ENCODE data around the gene OR8U1. TPM values are rescaled to one million over a fixed set of nuclear protein-coding genes. Genes with fewer than 3 reads are reported as not detected.

OR8U1 gene
- total RNA-seq (2021; fragmentation: NEBNext Ultra II Directional; extraction: Animal tissue kit (Norgen Biotek cat#: 25700)) (not detected in 2 replicates), polyA plus RNA-seq (2011; rRNA removed) (not detected in 2 replicates), polyA minus RNA-seq (2011; rRNA and poly(A)+ RNA removed) (not detected in 2 replicates)
- not detected for polyA plus RNA-seq (2011; cell fraction: cytosol; rRNA removed)
- polyA plus RNA-seq (2011; cell fraction: nucleus; rRNA removed), result not detected
- polyA plus RNA-seq (2012, experiment 1 of 2), result not detected in 4 replicates
- not detected for polyA plus RNA-seq (2012, experiment 2 of 2)
- not detected for polyA plus RNA-seq (2013, experiment 1 of 2)
- not detected for polyA plus RNA-seq (2013, experiment 2 of 2)
- not detected for polyA minus RNA-seq (2011; cell fraction: cytosol; rRNA and poly(A)+ RNA removed)
- polyA minus RNA-seq (2011; cell fraction: nucleus; rRNA and poly(A)+ RNA removed), result not detected
- long read RNA-seq, experiment 1, result 0 reads
- long read RNA-seq, experiment 2, result 0 reads

DNA sequence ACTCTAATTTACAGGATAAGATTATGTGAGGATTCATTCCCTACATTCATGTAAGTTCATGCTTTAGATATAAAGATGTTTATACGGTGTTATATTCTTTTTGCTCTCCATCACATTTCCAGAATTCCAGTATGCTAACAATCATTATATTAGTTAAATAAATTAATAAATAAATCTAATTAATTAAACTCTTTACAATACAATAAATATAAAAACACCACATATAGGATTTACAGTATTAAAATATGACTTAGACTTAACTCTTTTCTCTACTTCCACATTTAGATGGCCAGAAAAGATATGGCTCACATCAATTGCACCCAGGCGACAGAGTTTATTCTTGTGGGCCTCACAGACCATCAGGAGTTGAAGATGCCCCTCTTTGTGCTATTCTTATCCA is at the start of gene OR8U1:
OR8U1 (plus strand) TSS at position 301 of the 400 bp plus-strand sequence; CDS start at position 301, 0 bp downstream.
- Histone ChIP-seq H2BK12ac (ENCODE audit: low read depth, low read length) (no peak within 1 kb of the TSS), H3K4me2 (ENCODE audit: insufficient read depth in 1 of 2, low read depth in 2 of 2, low read length in 2 of 2) (no peak within 1 kb of the TSS), H4K5ac (ENCODE audit: insufficient read length, low read depth, low read length) (no peak within 1 kb of the TSS), H3K4me1 (replicated peaks in 1 of 4; ENCODE audit: control insufficient read depth in 3 of 4, insufficient read depth in 4 of 4, low read length in 3 of 4) (no peaks in the 10 kb centered on the region), H2AFZ (ENCODE audit: low read length) (peak within 1 kb of the TSS; percentile 54), H3K27ac (ENCODE audit: low read depth, low read length) (no peak within 1 kb of the TSS), H3K23ac (ENCODE audit: insufficient read length) (no peak within 1 kb of the TSS), H4K20me1 (replicated peaks in 1 of 2; ENCODE audit: control insufficient read depth in 1 of 2, insufficient read depth in 2 of 2, low read length in 2 of 2) (no peaks in the 10 kb centered on the region), H2BK15ac (ENCODE audit: low read length) (no peak within 1 kb of the TSS), H3K27me3 (replicated peaks in 1 of 4; ENCODE audit: control insufficient read depth in 3 of 4, extremely low read depth in 1 of 4, insufficient read depth in 3 of 4, low read length in 3 of 4) (no peaks in the 10 kb centered on the region), H3K9me3 (ENCODE audit: insufficient read depth in 2 of 2, low read depth in 1 of 2, low read length in 1 of 2) (no peaks in the 10 kb centered on the region), H3K9ac (replicated peaks in 1 of 4; ENCODE audit: extremely low read depth in 1 of 4, low read depth in 3 of 4, low read length in 3 of 4) (no peak within 1 kb of the TSS), H3K4me3 (ENCODE audit: extremely low read depth in 1 of 4, insufficient read depth in 2 of 4, low read depth in 3 of 4, low read length in 4 of 4) (no peak within 1 kb of the TSS), H3K14ac (ENCODE audit: insufficient read length) (no peak within 1 kb of the TSS), H4K91ac (replicated peaks; ENCODE audit: insufficient read length, low read length) (no peak within 1 kb of the TSS), H3K79me2 (ENCODE audit: control insufficient read depth in 1 of 2, insufficient read depth in 2 of 2, low read length in 2 of 2) (no peaks in the 10 kb centered on the region), H3K79me1 (ENCODE audit: low read depth, low read length) (no peaks in the 10 kb centered on the region), H3K4ac (replicated peaks; ENCODE audit: insufficient read length, low read depth, low read length) (no peak within 1 kb of the TSS), H2AK5ac (ENCODE audit: low read depth, low read length) (no peak within 1 kb of the TSS), H4K8ac (ENCODE audit: extremely low read depth, insufficient read depth, low read length) (no peak within 1 kb of the TSS), H3K56ac (replicated peaks; ENCODE audit: insufficient read length, low read depth, low read length) (no peak within 1 kb of the TSS), H3K18ac (ENCODE audit: extremely low read depth, low read length) (no peak within 1 kb of the TSS), H3K36me3 (ENCODE audit: control insufficient read depth in 2 of 4, insufficient read depth in 4 of 4, low read length in 3 of 4) (no peaks in the 10 kb centered on the region), H2BK120ac (replicated peaks; ENCODE audit: low read depth, low read length) (no peak within 1 kb of the TSS), H2BK20ac (ENCODE audit: low read length) (no peak within 1 kb of the TSS), H3K23me2 (ENCODE audit: low read depth, low read length) (no peaks in the 10 kb centered on the region), H2BK5ac (ENCODE audit: low read depth, low read length) (no peak within 1 kb of the TSS)
- ChIA-PET POLR2A (ENCODE audit: partially characterized antibody) (no interaction called here), CTCF (ENCODE audit: partially characterized antibody) (interaction anchor here (1.0 kb wide), 1 partner anchor 38 kb away, joined by 3 read pairs; no protein-coding TSS in a partner anchor)
- DNase-seq (ENCODE audit: low read depth in 1 of 2, low spot score in 2 of 2), result no peak
- 83% methylated on average over 2 of the region's 2 CpGs; no CpG with 5 or more reads in 1 of the 2 experiments for WGBS, 2 experiments (ENCODE audit: extremely low coverage in 1 of 2, insufficient coverage in 1 of 2, insufficient read length in 1 of 2, insufficient replicate concordance in 2 of 2, low coverage in 1 of 2, low lambda C conversion rate in 2 of 2, missing lambda C conversion rate in 1 of 2)
- TF ChIP-seq BRCA1 (IDR thresholded peaks at IDR 0.05; ENCODE audit: low read depth, low read length) (no peak), EZH2 (IDR thresholded peaks at IDR 0.05; ENCODE audit: low read depth, low read length, severe bottlenecking) (no peak), GTF2F1 (IDR thresholded peaks at IDR 0.05; ENCODE audit: borderline replicate concordance, low read depth, low read length) (no peak), ASH2L (IDR thresholded peaks at IDR 0.05; ENCODE audit: low read length) (no peak), EGR1 (IDR thresholded peaks at IDR 0.05; ENCODE audit: borderline replicate concordance, low read depth, low read length) (no peak), CTBP2 (IDR thresholded peaks at IDR 0.05; ENCODE audit: borderline replicate concordance, insufficient read depth, insufficient read length, low read length) (no peak), MAFK (IDR thresholded peaks at IDR 0.05; ENCODE audit: low read depth, low read length) (no peak)
- TF ChIP-seq, protein P1, sequence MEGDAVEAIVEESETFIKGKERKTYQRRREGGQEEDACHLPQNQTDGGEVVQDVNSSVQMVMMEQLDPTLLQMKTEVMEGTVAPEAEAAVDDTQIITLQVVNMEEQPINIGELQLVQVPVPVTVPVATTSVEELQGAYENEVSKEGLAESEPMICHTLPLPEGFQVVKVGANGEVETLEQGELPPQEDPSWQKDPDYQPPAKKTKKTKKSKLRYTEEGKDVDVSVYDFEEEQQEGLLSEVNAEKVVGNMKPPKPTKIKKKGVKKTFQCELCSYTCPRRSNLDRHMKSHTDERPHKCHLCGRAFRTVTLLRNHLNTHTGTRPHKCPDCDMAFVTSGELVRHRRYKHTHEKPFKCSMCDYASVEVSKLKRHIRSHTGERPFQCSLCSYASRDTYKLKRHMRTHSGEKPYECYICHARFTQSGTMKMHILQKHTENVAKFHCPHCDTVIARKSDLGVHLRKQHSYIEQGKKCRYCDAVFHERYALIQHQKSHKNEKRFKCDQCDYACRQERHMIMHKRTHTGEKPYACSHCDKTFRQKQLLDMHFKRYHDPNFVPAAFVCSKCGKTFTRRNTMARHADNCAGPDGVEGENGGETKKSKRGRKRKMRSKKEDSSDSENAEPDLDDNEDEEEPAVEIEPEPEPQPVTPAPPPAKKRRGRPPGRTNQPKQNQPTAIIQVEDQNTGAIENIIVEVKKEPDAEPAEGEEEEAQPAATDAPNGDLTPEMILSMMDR (IDR thresholded peaks at IDR 0.05; ENCODE audit: control extremely low read depth in 1 of 3, insufficient read depth in 1 of 3, low read depth in 1 of 3, low read length in 3 of 3), result no peak
- no peak for FAIRE-seq

All from H1 (cell line).